ENCODE results near the gene NME3.

The NME3 gene

DNA sequence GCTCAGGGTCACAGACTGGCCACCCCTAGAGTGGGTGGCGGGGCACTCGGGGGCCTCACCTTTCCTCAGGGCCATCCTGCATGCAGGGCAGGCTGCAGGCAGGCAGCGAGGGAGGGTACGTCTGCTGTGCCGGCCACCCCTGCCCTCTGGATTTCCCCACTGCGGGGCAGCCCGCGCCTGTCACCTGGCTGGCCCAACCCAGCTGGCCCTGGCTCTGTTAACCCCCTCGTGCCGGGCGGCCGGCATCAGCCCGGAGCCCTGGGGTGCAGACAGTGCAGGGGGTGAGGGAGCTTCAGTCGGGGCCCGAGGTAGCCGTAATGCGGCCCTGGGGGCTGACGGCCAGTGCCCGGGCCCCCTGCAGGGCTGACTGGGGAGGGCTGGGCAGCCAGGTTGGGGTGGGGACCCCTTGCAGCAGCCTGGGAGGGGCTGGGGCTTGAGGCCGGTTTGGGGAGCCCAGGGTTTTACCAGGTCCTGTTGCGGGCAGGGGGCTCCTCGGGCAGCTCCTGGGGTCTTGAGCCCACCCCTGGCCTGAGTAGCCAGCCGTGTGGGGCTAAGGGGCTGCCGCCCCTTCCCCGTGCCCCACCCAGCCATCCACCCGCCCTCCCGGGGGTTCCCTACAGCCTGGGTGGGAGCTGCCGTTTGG, 22.4 kb upstream of the NME3 start, which contains the start of gene IGFALS:
TSS of gene IGFALS (minus strand) at position 128 of the 643 bp plus-strand sequence. CDS start at position 75, 53 bp downstream.
- DNase-seq = no peak

GRCh38 chr16:1792836-1793577, 21.7 kb upstream of the NME3 start:
- DNase-seq = no peak

DNA sequence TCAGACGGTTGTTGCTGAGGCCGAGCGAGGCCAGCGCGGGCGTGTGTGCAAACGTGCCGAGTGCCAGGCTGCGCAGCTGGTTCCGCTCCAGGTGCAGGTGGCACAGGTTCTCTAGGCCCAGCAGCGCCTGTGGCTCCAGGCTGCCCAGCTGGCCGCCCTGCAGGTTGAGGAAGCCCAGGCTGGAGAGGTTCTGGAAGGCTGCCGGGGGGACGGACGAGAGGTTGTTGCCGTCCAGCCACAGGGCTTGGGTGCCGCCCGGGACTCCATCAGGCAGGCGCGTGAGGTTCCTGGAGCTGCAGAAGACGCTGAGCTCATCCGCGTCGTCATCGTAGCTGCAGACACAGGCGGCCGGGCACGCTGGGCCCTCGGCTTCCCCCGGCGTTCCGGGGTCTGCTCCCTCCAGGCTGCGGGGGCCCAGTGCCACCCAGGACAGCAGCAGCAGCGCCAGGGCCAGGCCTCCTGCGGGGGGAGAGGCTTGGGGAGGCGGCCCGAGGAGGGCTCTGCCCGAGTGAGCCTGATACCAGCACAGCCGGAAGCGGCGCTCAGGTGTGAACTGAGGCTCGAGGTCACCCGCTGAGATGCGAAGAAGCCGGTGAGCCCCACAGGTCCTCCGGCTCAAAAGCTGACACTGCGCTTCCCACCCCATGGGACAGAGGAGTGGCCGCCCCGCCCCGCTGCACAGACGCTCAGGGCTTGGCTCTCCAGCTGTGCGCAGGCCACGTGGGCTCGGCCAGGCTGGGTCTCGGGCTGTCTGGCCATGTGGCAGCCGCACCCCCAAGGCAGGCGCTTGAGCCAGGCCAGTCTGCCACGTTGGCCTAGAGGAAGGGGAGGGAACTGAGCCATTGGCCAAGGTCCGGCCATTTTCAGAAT, 20.8 kb upstream of the NME3 start:
- DNase-seq = no peak

GRCh38 chr16:1791256-1791942, 20.1 kb upstream of the NME3 start:
- no peak for DNase-seq

- no peak for DNase-seq
These were observed 19.4 kb upstream of the NME3 start for GRCh38 chr16:1790611-1791255.

DNA sequence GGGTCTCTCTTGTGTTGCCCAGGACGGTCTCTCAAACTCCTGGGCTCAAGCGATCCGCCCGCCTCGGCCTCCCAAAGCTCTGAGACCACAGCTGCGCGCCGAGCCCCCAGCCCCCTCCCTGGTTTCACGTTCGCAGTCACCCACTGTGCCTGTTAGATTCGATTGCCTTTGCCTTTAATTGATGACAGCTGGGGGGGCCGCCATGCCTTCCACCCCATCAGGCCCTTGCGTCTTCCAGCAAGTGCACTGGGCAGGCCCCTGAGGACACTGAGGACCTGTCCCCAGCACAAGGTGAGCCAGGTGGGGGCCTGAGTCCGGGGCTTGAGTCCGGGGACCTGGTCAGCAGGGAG, 18.9 kb upstream of the NME3 start:
- no peak for DNase-seq

DNA sequence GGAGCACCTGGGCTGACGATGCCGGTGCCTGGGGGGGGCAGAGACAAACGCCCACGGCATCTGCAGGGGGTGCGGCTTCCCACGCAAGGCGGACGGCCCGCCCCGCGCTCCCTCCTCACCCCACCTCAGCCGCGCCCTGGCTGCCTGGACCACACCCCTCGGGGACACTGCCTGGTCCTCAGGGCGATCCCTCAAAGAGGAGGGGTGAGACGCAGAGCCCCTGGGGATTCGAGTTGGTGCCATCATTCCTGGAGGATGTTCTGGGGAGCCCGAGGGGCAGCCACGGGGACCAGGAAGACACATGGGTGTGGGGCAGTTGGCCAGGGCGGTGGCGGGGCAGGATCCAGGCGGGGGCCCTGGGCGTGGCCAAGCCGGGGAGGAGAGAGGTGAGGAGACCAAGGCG, 18.3 kb upstream of the NME3 start:
- no peak for DNase-seq

GRCh38 chr16:1788708-1789100, 17.4 kb upstream of the NME3 start:
- DNase-seq = no peak

GRCh38 chr16:1788095-1788707, 16.9 kb upstream of the NME3 start:
- DNase-seq = no peak

GRCh38 chr16:1787322-1788094, 16.2 kb upstream of the NME3 start:
- peak; percentile 50 for DNase-seq

DNA sequence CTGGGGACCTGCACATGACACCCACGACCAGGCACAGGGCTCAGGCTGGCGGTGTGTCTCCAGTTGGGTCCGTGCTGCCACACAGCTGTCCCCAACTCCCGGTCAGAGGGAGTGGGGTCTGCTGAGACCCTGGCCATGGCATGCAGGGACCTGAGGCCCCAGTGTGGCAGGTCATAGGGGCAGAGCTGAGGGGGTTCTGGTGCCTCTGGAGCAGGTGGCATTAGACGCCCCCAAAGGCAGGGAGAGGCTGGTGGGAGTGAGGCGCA, 15.6 kb upstream of the NME3 start:
- DNase-seq = peak; percentile 51

GRCh38 chr16:1786242-1787055, 15.1 kb upstream of the NME3 start:
- DNase-seq = peak; percentile 52

DNA sequence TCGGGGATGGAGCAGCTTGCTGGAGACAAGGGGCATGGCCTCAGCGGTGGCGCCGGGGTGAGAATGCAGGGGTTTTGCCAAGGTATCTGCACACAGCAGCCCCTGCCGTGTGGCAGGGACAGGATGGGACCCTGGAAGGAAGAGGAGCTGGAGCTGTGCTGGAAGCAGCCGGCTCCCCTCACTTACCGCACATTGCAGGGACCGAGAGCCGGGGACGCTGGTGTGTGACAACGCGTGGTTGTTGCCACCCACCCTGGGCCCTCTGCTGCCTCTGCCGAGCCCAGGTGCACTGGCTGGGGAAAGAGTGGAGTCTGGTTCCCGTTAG, 14.5 kb upstream of the NME3 start:
- peak; percentile 49 for DNase-seq

DNA sequence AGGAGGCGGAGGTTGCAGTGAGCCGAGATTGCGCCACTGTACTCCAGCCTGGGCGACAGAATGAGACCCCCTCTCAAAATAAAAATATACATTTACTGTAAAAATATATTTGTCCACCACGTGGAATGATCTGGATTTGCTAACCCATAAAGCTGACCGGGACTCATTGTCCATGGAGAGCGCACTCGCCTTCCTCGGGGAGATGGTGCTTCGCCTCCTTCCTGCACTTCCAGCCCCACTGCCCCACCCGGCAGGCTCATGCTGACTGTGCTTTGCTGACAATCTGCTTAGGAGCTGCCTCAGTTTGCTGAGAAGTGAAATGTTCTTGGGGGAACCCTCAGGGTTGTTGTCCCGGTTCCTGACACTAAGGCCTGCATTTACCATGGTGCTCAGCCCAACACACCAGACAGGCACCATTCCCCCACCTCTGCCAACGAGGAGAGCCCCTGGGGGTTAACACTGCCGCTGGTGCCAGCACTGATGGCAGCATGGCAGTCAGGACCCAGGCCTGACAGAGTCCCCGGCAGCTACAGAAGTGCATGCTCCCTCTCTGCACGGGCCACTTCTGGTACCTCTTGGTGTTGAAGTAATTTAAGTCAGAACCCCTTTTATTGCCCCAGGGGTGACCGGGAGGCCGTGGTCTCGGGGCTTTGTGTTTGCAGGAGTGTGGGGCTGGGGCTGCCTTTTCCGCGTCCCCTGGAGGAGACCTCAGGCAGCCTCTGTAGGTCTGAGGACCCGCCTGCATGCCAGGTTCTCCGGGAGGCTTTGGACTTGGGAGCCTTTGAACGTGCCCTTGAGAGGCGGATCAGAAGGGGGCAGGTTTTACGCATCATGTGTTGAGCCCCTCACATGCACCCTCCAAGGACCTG, 13.9 kb upstream of the NME3 start:
- peak; percentile 48 for DNase-seq

DNA sequence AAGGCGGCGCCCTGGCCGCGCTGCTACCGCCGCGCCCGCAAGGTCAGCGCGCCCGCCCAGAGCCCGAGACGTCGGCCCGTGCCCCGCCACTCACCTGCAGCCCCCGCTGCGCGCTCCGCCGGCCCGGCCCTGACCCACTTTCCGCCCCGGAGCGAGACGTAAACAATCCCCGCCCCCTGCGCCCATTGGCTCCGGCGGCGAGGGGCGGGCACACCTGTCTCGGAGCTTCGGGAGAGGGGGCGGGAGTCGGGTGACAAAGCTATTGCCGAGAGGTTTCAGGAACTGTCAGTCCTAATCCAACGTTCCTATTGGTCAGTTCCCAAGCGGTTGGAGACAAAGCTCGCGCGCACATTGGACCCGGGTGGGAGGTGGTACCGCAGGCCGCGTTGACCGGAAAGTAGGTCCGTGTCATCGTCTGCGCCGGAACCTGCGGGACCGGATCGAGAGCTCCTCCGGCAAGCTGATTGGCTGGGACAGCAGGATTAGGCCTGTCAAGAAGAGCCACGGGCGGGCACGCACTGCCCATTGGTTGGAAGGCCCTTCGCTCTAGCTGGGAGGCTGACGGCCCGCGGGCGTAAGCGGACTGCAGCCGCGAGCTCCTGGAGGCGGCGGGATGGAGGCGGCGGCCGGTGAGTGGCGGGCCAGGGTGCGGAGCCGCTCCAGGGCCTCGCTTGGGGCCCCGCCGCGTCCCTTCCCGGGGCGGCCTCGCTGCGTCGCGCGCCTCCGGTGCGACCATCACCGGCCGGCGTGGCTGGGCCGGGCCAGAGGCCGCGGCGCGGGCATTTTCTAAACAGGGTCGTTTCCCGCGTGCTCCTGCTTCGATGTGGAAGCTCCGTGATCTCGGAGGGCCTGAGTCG, 11.3 kb upstream of the NME3 start, which contains the start of the genes NUBP2 and SPSB3:
TSS of gene NUBP2 (plus strand) at position 553 of the 857 bp plus-strand sequence. CDS start at position 614, 61 bp downstream.
TSS of gene SPSB3 (minus strand) at position 164 of the 857 bp plus-strand sequence. CDS start 1,088 bp downstream, outside the sequence.
- peak; percentile 96 for DNase-seq

GRCh38 chr16:1781758-1782407, 10.5 kb upstream of the NME3 start:
- no peak for DNase-seq

- DNase-seq = no peak
These were observed 9.9 kb upstream of the NME3 start for GRCh38 chr16:1781254-1781653.

DNA sequence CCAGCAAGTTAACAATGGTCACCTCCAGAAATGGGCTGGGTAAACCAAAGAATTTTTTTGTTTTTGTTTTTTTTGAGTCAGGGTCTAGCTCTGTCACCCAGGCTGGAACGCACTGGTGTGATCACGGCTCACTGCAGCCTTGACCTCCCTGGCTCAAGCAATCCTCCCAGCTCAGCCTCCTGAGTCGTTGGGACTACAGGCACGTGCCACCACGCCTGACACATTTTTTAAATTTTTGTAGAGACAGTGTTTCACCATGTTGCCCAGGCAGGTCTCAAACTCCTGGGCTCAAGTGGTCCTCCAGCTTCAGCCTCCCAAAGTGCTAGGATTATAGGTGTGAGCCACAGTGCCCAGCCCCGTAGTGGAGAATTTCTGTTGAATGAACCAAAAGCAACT, 9.3 kb upstream of the NME3 start:
- no peak for DNase-seq

Data from activated CD8-positive, alpha-beta memory T cell treated with anti-CD3 and anti-CD28 coated beads for 24 hours (primary cell).